Measurements from ENCODE around the gene TFDP1.
"Not testable (repeated sequence)": the region's sequence is repeated elsewhere in the genome, so short reads cannot be mapped to it uniquely, and the experiment has no call there.

TFDP1 gene

GRCh38 chr13:113551081-113552000 lies 33.2 kb upstream of the TFDP1 start:
- peak; percentile 57 for DNase-seq

DNA sequence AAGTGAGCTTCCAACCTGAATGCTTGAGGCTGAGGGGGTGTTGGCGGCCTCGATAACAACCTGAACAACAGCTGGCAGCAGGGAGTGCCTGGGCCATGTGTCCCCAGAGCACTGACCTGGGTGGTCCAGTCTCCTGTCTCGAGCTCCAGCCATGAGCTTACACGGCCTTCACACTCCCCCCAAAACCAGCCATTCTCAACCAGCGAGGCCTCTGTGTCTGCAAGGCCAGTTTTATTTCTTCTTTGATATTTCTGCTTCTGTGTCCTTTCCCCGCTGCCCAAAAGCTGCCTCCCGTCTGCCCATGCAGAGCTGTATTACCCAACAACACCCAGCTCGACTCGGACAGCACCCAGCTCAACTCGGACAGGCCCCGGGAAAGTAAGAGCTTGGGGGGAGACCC lies 32.5 kb upstream of the TFDP1 start:
- DNase-seq = no peak

GRCh38 chr13:113552786-113553434 lies 31.6 kb upstream of the TFDP1 start:
- DNase-seq = no peak

DNA sequence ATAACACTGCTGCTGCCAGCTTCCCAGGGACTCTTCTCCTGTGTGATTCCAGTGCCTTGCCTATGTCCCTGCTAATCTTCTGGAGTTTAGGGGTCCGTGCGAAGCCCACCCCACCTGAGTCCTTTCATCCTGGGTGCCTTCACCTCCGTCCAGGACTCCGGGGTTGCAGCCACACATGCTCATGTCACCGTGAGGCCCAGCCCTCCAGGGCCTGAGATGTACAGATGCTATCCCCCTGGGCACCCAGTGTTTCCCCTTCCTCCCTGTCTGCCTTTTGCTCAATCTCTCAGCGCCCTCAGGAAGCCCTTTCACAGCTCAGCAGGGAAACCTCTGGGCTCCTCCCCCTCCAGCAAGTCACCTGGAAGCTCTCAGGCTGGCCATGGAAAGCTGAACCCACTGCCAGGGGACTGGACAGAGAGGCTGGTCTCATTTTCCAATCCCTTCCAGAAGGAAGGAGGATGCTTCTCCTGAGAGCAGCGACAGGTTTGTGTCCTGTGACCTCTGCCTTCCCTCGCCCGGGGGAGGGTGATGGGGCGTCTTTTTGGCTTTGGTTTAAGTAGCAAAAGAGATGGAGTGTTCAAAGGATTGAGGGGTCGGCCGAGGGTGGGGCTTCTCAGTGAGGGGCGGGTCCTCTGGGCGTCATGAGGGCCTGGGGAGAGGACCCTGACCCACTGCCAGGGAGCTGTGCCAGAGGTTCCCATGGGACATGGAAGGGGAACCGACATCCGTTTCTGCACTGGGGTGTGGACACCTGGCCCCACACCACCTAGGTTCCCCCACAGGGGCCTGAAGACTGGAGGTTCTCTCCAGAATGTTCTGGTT lies 30.8 kb upstream of the TFDP1 start:
- DNase-seq = no peak

DNA sequence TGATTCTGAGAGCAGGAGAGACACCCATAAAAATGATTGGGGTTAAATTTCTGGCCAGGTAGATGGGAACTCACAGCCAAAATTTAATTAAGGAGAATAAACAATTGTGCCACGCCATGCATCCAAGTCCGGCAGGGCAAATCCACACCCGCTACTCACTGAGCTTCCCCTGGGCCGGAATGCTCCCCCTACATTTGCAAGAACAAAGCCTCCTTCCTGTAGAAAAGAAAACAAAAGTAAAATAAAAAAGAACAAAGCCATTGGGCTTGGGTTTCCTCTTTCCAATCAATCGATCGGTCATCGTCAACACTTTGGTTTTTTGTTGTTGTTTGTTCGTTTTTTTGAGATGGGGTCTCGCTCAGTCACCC lies 30.2 kb upstream of the TFDP1 start:
- no peak for DNase-seq

DNA sequence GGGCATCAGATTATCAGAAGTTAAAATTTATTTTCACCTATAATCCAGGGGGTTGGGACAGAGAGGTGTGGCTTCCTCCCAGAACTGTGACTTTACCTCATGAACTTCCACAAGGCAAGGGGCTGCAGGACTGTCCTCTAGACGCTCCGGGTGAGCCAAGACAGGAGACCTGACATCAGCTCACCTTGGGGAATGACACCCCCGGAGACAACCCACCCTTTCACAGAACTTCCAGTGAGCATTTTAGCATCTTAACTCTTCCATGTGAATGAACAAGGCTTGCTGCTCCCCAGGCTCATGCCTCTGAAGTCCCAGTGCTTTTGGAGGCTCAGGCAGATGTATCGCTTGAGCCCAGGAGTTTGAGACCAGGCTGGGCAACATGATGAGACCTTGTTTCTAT lies 29.4 kb upstream of the TFDP1 start:
- DNase-seq = no peak

DNA sequence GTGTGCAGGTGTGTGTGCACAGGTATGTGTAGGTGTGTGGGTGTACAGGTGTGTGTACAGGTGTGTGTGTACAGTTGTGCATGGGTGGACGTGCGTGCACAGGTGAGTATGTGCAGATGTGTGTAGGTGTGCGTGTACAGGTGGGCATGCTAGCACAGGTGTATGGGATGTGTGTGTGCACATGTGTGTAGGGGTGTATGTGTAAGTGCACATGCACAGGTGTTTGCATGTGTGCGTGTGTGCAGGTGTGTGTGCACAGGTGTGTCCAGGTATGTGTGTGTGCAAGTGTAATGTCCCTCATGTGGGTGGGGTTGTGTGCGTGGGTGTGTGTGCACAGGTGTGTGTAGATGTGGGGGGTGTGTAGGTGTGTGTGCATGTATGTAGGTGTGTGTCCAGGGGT lies 27.5 kb upstream of the TFDP1 start:
- no peak for DNase-seq

DNA sequence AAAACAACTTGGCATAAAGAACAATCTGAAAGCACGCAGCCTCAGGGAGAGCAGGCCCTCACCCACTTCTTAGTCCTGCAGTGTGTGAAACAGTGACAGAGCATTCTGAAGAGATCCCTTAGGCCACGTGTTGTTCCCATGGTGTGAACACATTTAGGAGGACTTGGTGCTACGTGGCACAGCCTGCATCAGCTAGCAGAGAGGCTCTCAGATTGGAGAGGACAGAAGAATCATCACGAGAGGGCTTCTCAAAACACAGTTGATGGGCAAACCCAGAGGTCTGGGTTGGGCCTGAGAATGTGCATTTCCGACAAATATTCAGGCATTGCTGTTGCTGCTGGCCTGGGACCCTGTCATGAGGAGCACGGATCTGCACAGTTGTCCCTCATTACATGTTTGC lies 26.1 kb upstream of the TFDP1 start:
- no peak for DNase-seq

- no peak for DNase-seq
Measured at GRCh38 chr13:113559061-113559460, 25.5 kb upstream of the TFDP1 start.

DNA sequence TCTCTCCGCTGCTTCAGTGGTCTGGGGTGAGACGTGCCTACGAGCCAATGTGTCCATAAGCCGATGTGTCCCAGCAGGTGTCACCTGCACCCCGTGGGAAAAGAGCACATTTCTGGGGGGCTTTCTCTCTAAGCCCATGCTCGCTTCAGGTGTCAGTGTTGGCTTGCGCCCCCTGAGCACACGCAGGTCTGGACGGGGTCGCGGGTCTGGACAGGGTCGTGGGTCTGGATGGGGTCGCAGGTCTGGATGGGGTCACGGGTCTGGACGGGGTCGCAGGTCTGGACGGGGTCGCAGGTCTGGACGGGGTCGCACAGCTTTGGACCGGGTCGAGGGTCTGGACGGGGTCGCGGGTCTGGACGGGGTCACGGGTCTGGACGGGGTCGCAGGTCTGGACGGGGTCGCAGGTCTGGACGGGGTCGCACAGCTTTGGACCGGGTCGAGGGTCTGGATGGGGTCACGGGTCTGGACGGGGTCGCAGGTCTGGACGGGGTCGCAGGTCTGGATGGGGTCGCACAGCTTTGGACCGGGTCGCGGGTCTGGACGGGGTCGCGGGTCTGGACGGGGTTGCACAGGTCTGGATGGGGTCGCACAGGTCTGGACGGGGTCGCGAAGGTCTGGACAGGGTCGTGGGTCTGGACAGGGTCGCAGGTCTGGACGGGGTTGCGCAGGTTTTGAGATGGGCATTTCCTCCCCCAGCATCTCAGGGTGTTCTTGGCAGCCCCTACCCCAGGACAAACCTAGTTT lies 24.5 kb upstream of the TFDP1 start:
- DNase-seq = no peak

GRCh38 chr13:113560645-113561416 lies 23.7 kb upstream of the TFDP1 start:
- no peak for DNase-seq

DNA sequence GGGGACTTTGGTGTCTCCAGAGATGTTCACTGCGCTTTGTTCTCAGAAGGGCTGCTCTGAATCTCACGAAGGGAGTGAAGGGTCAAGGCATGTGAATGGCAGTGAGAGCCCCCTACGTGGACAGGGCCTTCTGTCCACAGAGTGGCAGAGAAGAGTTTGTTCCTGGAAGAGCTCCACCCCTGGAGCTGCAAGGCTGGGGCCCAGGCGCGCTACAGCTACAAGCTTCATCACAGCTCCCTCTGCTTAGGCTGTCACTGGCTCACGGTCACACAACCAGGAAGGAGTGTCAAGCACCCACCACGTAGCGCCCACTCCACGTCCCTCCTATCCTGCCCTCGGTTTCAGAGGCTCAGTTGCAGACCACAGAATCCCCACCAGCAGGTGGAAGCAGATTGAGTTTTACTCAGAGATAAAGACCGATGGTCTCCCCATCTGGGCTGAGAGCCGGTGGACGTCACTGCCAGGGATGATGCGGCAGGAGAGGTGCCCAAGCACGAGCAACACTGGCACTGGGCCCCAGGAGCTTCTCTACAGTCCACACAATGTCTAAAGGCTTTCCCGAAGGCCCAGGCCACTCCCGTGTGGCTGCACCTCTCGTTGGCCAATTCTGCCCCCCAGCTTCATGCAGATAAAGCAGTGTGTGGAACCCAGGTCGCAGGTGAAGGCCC lies 23.0 kb upstream of the TFDP1 start:
- DNase-seq = no peak

DNA sequence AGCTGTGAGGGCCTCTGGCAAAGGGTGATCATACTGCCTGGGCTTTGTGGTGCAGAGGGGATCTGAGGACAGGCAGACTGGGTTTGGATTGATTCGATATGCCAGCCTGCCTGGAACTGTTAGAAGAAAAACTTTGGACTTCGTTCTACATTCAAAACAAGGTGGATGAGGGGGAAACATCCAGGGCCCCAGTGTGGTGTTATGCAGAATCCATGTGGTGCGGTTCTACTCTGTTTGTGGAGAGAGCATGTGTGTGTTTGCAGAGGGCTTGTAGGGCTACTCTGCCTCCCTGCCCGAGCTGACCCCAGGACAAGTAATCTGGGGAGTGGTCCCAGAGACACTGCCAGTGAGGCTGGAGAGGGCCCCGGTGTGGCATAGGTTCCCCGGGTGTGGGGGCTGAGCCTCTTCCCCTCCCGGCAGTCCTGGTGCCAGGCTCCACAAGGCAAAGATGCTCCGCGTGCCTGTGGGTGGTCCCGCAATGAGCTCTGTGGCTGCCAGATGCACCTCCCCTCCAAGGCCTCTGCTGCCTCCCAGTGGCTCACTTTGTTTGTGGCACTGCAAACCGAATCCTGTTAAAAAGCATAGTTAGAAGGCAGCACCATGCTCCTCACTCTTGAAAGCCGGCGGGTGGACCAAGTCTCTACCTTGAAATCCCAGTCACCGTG lies 22.3 kb upstream of the TFDP1 start:
- DNase-seq = peak; percentile 63

GRCh38 chr13:113562844-113563243 lies 21.7 kb upstream of the TFDP1 start:
- no peak for DNase-seq

- not testable (repeated sequence) for DNase-seq
Measured at GRCh38 chr13:113563511-113563910, 21.0 kb upstream of the TFDP1 start.

DNA sequence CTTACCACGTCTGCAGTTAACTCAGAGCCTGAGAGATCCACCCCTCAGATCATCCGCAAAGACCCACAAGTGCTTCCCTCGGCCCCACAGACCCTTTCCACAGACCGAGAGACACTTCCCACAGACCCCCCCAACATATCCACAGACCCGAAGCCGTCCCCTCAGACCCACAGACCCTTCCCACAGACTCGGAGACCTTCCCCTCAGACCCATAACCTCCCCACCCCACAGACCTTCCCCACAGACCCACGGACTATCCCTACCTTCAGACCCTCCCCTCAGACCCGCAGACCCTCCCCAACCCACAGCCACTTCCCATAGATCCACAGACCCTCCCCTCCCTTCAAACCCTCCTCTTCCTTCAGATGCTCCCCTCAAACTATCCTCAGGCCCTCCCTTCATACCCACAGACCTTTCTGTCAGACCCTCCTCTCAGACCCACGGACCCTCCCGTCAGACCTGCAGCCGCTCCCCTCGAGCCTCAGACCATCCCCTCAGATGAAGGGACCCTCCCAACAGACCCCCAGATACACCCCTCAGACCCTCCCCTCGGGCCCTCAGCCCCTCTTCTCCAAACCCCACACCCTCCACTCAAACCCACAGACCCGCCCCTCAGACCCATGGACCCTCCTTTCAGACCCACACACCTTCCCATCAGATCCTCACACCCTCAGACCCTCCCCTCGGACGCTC lies 20.1 kb upstream of the TFDP1 start:
- no peak for DNase-seq

- DNase-seq = no peak
Measured at GRCh38 chr13:113565526-113566226, 18.9 kb upstream of the TFDP1 start.

- no peak for DNase-seq
Measured at GRCh38 chr13:113566227-113566561, 18.4 kb upstream of the TFDP1 start.

DNA sequence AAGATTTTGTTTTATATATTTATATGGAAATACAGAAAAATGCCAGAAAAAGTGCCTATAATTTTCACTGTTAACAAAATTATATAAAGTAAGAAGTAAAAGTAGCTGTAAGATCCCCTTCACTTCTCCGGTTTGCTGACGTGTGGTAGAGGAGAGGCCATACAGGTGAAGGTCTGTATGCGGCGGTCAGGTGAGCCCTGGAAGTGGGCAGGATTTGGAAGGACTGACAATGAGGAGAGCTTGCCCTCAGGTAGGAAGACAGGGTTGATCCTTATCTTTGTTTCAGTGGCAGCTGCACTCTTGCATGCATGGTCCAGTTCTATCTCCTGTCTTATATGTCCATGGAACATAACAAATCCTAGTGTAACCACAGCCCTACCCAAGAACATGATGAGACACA lies 16.9 kb upstream of the TFDP1 start:
- no peak for DNase-seq

- no peak for DNase-seq
Measured at GRCh38 chr13:113573065-113573464, 11.5 kb upstream of the TFDP1 start.

All from NCI-H2171 (cell line).